GM19099 (cell line): Measurements from ENCODE around the gene RETREG2.

Source experiments
- POLR2A ChIP-seq: IDR thresholded peaks from 3 replicates; pipeline ENCODE4 v1.6.1; 2011; ENCODE audit warnings: low read depth; ENCODE audit not compliant: insufficient read length; ENCODE audit errors: extremely low read depth

Gene RETREG2

GRCh38 chr2:219214786-219215185 lies 36.7 kb downstream of the RETREG2 start:
- TF ChIP-seq POLR2A: no peak

DNA sequence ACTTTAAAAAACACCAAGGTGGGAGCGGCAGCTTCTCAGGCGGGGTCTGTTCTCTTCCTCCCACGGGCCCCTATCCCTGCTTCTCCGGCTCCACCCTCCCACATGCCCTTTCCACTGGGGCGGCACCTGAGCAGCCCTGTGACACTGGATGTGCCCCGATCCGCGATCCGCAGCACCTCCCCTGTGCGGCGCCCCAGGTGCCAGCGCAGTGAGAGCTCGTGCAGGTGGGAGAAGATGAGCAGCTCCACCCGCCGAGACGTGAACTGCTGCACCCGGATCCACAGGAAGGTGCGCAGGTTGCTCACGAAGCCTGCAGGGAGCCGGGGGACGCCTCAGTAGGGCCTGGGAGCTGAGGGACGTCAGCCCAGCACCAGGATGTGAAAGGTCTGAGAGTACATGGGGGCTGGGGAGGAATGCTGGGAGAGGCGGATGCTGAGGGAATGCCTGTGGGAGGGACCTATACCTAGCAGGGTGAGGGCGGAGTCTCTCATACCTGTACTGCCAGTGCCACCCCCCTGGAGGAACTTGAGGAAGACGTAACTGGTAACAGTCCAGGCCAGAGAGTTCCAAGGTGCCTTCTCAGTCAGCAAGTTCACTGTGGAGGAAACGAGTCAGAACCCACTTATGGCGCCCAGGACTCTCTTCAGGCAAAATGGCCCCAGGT lies 37.9 kb downstream of the RETREG2 start:
- TF ChIP-seq POLR2A: no peak

GRCh38 chr2:219216535-219216915 lies 38.5 kb downstream of the RETREG2 start:
- no peak for TF ChIP-seq POLR2A

DNA sequence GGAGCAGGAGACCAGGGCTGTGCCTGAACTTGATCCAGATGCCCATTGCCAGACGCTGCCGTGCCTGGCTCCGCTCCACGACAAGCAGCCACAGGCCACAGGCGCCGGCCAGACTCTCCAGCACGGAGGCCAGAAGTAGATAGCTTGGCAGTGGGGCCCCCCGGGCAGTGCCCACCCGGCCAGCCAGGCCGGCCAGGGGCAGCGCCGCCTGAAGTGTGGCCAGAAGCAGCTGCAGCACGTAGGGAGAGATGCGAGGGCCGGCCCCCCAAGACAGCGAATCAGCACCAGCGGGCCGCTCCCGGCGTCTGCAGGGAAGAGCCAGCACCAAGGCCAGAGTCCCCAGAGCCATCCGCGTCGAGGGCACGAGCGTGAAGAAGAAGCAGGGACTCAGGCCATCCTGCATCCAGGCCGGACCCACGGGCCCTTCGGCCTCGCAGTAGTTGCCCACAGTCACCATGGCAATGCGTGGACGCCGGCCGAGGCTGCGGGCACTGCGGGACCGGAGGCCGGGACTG lies 40.2 kb downstream of the RETREG2 start:
- TF ChIP-seq POLR2A: no peak

DNA sequence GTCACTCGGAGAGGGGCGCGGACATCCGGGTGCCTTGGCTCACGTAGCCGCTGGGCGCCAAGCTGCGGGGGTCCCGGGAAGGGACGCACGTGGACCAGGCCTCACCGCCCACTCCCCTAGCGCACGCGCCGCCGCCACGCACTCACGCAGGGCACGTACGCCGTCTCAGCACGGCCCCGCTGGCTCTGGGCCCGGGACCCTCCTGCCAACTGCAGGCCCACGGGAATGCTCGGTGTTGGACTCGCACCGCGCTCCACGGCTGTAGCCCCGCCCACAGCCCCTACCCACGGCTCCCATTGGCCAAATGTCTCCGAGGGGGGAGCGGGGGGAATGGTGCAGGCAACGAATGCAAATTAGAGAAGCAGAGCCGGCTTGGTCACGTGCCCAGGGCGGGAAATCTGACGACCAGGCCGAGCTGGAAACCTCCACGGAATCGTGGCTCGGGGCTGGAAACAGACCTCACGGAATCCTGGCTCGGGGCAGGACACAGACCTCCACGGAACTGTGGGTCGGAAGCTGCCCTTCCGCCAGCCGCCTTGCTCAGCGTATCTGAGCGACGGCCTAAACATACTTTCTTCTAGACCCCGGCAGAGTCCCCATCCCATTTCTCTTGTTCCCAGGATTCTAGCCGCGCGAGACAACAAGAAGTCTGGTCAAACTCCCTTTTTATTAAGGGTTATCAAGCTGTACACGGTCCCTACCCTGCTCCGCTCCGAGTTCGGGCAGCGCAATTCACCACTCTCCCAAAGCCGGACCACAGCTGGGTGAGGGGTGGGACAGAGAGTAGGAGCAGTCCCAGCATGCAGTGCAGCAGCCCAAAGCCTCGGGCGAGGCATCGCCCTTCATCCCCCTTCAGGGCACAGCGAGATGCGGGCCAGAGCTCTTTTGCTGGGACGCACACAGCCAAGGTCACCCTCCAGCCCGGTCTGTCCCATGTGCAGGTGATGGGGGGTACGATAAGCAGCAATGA lies 40.9 kb downstream of the RETREG2 start, which contains the start of gene ABCB6:
ABCB6 (minus strand) TSS at position 227 of the 970 bp plus-strand sequence. CDS start 285 bp downstream, outside the sequence.
- TF ChIP-seq POLR2A: peak; percentile 79

DNA sequence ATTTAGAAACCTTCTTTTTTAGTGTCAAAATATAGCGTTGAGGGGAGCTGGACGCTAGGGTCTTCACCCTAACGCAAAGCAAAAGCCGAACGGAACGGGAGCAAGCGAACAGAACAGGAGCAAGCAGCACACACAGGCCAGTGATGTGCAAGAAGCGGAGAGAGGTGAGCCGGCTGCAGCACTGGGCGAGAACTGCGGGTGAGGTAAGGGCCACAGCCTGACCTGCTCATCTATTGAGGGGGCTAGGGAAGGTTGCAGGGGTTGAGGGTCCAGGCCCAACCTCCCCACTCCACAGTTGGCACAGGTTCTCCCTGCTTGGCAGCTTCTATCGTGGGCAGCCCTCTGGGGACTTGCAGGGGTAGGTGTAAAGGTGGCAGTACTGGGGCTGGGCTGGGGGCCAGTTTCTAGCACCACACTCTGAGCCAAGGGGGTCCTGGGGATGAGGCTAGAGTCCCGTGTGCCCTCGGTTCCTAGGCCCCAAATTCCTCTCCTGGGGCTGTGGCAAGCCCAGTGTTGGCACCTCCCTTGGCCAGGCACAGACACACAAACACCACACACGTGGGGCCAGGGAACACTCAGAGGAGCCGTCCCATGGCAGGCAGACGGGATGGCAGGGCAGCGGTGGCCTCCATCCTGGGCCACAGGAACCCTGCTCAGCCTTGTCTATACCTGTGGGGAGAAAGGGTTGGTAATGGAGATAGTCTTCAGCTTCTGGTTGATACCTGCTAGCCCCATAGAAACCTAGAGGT lies 41.9 kb downstream of the RETREG2 start:
- TF ChIP-seq POLR2A: no peak

- no peak for TF ChIP-seq POLR2A
Measured at GRCh38 chr2:219220652-219221402, 42.8 kb downstream of the RETREG2 start.

DNA sequence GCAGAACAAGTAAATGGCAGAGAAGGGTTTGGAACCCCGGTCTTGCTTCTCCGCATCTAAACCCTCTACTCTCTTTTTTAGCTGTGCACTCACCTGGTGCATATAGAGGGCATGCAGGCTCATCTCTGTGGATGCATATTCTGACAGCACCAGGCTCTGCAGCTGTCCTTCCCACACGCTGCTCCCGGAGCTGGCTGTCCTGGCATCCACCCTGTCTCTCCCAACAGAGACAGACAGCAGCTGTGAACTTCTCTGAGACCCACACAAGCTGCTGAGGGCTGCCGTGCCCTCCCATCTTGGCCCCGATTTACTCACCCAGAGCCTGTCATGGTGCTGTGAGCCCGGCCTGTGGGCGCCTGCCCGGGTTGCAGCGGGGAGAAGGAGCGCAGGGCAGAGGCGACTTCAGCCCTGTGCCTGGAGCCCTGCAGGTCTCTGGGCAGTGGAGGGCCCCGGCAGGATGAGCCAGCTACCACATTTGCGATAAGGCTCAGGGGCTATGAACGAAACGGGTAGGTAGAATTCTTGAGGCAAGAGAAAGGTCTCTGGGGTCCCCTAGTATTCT lies 44.0 kb downstream of the RETREG2 start:
- TF ChIP-seq POLR2A: no peak

GRCh38 chr2:219223831-219224610 lies 45.9 kb downstream of the RETREG2 start:
- no peak for TF ChIP-seq POLR2A

DNA sequence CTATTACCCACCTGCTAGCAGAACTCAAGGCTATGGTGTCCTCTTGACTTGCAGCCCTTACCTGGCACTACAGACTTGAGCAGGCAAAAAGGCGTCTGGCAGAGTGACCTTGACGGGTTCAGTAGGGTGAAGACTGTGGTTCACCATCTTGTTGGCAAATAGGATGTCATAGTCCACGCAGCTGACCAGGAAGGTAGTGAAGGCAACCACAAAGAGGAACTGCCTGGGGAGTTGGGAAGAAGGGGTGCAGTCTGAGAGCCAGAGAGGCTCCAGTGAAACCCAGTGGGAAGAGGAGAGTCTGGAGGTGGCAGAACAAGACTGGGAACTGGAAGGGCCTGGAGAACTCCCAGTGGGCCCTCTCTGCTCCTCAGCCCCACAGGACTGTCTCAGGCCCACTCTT lies 47.3 kb downstream of the RETREG2 start:
- no peak for TF ChIP-seq POLR2A

DNA sequence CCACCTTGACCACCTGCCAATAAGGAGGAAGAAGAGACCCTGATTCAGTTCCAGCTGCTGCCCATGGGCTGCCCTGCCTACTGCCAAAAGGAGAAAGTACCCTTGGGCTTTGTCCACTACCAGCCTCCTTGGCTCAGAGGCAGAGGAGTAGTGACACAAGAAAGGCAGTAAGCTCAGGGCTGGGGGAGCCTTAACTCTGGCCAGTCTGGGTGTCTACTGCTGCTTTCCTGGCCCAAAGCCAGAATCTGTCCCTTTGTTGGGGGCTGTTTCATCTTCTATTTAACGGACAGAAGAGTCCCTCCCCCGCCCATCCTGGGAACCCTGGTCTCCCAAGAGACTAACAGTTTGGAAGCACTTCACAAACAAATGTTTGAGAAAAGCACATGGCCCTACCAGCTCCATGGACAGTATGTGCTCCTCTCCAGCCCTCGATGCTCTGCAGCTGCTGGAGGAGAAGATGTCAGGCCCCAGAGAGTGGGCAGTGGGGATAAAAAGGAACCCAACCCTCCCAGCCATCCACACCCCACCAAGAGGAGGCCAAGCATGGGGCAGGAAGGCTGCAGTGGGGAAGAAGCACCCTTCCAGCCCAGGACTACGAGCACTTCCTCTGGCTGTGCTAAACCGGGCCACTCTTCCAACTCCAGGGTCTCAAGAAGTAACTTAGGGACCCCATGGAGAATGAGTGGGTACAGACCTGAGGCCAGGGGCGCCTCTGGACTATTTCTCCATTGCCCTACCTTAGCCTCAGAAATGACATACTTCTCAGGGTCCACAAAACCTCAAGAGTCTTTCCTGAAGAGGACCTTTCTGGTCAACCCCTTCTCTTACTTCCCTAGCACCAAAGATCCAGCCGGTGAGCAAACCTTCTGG lies 50.2 kb downstream of the RETREG2 start:
- no peak for TF ChIP-seq POLR2A

DNA sequence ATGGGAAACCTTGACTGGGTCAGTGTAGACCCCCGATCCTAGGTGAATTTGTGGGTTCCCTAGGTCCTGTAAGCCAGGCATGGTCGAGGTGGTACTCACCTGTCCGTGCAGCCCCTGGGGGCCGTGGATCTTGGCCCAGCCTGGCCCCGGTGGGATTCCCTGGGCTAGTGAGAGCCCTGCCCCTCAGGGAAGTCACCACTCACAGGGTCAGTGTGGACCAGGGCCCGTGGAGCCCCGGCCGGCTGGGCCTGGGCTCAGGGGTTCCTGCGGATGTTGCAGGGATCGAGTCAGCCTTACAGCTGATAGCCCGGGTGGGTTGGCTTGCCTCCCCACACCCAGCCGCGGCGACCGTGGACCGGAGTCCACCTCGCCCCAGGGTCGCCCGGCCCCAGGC lies 50.8 kb downstream of the RETREG2 start:
- TF ChIP-seq POLR2A: peak; percentile 48
